HEK293T (cell line): ENCODE results near the gene TTYH2.
"Not testable (repeated sequence)": the region's sequence is repeated elsewhere in the genome, so short reads cannot be mapped to it uniquely, and the experiment has no call there.

Experiments used
- CTCF ChIA-PET: fragments of 350-600 bp; formaldehyde crosslinking; extraction: SDS; loops from one replicate; lab custom pipeline; 2021; ENCODE audit warnings: antibody characterized with exemption, inconsistent platforms; lab: Yijun Ruan, JAX
- POLR2A ChIA-PET: fragments of 350-600 bp; formaldehyde crosslinking; extraction: SDS; loops from one replicate; lab custom pipeline; 2020; ENCODE audit warnings: antibody characterized with exemption, inconsistent platforms; lab: Yijun Ruan, JAX
- DNase-seq: peaks from one replicate; pipeline ENCODE4 v3.0.0; 2012; ENCODE audit warnings: mixed read lengths; ENCODE audit errors: extremely low spot score
- ARNT ChIP-seq: fragments of 450-650 bp; IDR thresholded peaks from 2 replicates; pipeline ENCODE4 v1.6.1; 2017; ENCODE audit warnings: mild to moderate bottlenecking
- BHLHE40 ChIP-seq: fragments of 450-650 bp; IDR thresholded peaks from 2 replicates; pipeline ENCODE4 v1.6.1; 2016; ENCODE audit warnings: mild to moderate bottlenecking, moderate library complexity, borderline replicate concordance
- CTBP1 ChIP-seq: fragments of 450-650 bp; IDR thresholded peaks from 2 replicates; pipeline ENCODE4 v1.6.1; 2016; ENCODE audit warnings: borderline replicate concordance
- ELF4 ChIP-seq: fragments of 450-650 bp; IDR thresholded peaks from 2 replicates; pipeline ENCODE4 v1.6.1; 2017; ENCODE audit warnings: antibody characterized with exemption
- FOXA1 ChIP-seq: fragments of 450-650 bp; IDR thresholded peaks from 2 replicates; pipeline ENCODE4 v1.6.1; 2016; ENCODE audit warnings: mild to moderate bottlenecking
- FOXK2 ChIP-seq: fragments of 450-650 bp; IDR thresholded peaks from 2 replicates; pipeline ENCODE4 v1.6.1; 2016; ENCODE audit warnings: mild to moderate bottlenecking
- FOXM1 ChIP-seq: fragments of 450-650 bp; IDR thresholded peaks from 2 replicates; pipeline ENCODE4 v1.6.1; 2017; ENCODE audit warnings: mild to moderate bottlenecking, borderline replicate concordance
- HDGF ChIP-seq: fragments of 450-650 bp; IDR thresholded peaks from 2 replicates; pipeline ENCODE4 v1.6.1; 2017; ENCODE audit warnings: antibody characterized with exemption, borderline replicate concordance
- L3MBTL2 ChIP-seq: fragments of 450-650 bp; conservative IDR thresholded peaks from 2 replicates; pipeline ENCODE4 v1.6.1; 2016; ENCODE audit warnings: mild to moderate bottlenecking
- LEF1 ChIP-seq: fragments of 450-650 bp; IDR thresholded peaks from 2 replicates; pipeline ENCODE4 v1.6.1; 2017; ENCODE audit warnings: mild to moderate bottlenecking, borderline replicate concordance
- NFRKB ChIP-seq: fragments of 450-650 bp; IDR thresholded peaks from 2 replicates; pipeline ENCODE4 v1.6.1; 2016; ENCODE audit warnings: mild to moderate bottlenecking, moderate library complexity
- SP1 ChIP-seq: fragments of 450-650 bp; IDR thresholded peaks from 2 replicates; pipeline ENCODE4 v1.6.1; 2017
- SUZ12 ChIP-seq: fragments of 450-650 bp; IDR thresholded peaks from 2 replicates; pipeline ENCODE4 v1.6.1; 2016; ENCODE audit warnings: mild to moderate bottlenecking
- TARDBP ChIP-seq: fragments of 450-650 bp; IDR thresholded peaks from 2 replicates; pipeline ENCODE4 v1.6.1; 2016
- ZNF384 ChIP-seq: fragments of 450-650 bp; IDR thresholded peaks from 2 replicates; pipeline ENCODE4 v1.6.1; 2016
- TF ChIP-seq, protein P1 (sequence below): fragments of 450-650 bp; IDR thresholded peaks from 2 replicates; pipeline ENCODE4 v1.6.1; 2016

Gene TTYH2

DNA sequence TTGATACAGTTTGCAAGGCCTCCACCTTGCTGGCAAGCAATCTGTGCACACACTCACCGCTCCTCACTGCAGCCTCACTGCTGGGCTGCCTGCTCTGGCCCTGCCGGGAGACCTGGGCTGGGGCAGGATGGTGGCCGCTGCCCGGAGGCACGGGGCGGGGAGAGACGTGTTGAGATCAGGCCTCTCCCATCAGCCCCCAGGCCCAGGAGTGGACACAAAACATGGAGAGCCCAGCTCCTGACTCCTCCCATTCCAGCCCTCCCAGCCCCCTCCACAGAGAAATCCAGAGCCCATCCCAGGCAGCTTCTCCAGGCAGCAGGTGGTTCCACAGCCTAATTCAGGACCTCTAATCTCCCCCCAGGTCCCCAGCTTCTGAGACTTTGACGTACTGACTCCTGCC lies 33.0 kb upstream of the TTYH2 start:
- ChIA-PET CTCF (interaction anchor here (0.6 to 3.3 kb wide), 3 partner anchors 10 to 90 kb away, joined by 3 to 11 read pairs (median 3); no protein-coding TSS in a partner anchor), POLR2A (no interaction called here)
- DNase-seq: no peak
- no peak for TF ChIP-seq ARNT
- TF ChIP-seq LEF1: no peak
- no peak for TF ChIP-seq ELF4
- TF ChIP-seq BHLHE40: no peak
- TF ChIP-seq HDGF: no peak
- TF ChIP-seq TARDBP: no peak
- no peak for TF ChIP-seq CTBP1
- TF ChIP-seq ZNF384: no peak
- no peak for TF ChIP-seq NFRKB
- TF ChIP-seq FOXK2: no peak
- TF ChIP-seq, protein P1, sequence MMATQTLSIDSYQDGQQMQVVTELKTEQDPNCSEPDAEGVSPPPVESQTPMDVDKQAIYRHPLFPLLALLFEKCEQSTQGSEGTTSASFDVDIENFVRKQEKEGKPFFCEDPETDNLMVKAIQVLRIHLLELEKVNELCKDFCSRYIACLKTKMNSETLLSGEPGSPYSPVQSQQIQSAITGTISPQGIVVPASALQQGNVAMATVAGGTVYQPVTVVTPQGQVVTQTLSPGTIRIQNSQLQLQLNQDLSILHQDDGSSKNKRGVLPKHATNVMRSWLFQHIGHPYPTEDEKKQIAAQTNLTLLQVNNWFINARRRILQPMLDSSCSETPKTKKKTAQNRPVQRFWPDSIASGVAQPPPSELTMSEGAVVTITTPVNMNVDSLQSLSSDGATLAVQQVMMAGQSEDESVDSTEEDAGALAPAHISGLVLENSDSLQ: no peak
- TF ChIP-seq SP1: no peak
- no peak for TF ChIP-seq FOXM1
- no peak for TF ChIP-seq L3MBTL2
- TF ChIP-seq SUZ12: no peak
- no peak for TF ChIP-seq FOXA1

DNA sequence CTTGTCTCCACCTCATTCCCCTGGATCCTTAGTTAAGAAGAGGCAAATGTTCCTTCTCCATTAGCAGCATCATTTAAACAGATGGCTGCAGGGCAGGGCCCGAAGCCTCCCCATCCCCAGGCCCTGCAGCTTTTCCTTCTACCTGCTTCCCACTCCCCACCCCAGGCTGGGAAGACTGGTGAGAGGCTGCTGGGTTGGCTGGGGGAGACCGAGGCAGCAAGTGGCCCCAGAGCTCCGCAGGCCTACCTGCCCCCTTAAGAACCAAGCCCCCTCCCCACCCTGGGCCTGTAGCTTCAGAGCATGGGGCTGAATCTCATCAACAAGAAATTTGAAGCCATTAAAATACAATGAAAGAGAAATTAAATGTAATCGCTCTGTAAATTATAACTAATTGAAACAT lies 32.0 kb upstream of the TTYH2 start:
- DNase-seq: no peak

DNA sequence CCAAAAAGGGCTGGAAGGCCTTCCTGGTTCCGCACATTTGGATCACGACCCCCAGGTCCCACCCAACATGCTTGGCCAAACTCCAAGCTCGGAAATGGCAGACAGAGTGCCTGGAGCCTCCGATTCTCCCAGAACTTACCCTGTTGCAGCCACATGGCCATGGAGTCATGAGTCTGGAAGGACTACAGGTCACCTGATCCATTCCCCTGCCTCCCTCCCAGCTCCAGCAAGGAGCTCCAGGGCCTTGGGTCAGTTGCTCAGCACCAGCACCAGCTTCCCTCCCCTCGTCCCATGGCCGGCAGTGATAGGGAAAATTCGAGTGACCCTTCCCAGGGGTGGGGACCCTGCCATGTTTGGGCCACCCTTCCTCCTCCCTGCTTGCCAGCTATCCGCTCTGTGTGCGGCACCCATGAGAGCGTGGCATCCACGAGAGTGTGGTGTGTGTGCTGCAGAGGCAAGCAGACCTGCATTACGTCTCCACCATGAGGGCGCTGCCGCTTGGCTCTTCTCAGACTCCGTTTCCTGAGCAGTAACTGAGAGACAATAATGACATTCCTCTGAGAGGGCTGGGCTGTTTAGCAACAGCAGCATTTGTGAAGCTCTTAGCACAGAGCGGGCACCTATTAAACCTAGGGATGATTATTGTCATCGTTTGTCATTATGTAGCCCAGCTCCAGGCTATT lies 31.2 kb upstream of the TTYH2 start:
- ChIA-PET CTCF (interaction anchor here (3.3 kb wide), 1 partner anchor 17 kb away, joined by 11 read pairs; no protein-coding TSS in a partner anchor), POLR2A (no interaction called here)
- no peak for DNase-seq
- TF ChIP-seq NFRKB (no peak), ZNF384 (no peak), ARNT (no peak), HDGF (no peak), TARDBP (no peak), LEF1 (no peak)

More for the DNA sequence above, 32.0 kb upstream of the TTYH2 start:
- POLR2A ChIA-PET: no interaction called here
- TF ChIP-seq CTBP1: no peak
- no peak for TF ChIP-seq FOXA1
- no peak for TF ChIP-seq ARNT
- TF ChIP-seq NFRKB: no peak
- CTCF ChIA-PET: interaction anchor here (3.3 kb wide), 1 partner anchor 18 kb away, joined by 11 read pairs; no protein-coding TSS in a partner anchor

DNA sequence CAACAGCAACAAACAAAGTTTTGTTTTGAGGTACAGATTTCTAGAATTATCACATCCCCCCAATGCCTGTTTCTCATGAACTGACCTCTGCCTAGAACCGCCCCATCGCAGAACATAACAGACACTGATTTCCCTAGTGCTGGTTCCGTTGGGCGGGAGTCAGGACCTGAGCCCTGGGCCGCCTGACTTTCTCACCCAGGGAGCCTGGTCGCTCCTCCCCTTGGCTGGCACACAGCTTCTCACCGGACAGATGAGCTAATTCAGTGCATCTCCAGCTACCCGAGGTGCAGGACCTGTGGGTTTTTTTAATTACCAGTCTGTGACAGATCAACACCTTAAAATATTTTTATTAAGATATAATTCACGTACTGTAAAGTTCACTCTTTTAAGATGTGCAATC lies 30.0 kb upstream of the TTYH2 start:
- POLR2A ChIA-PET: no interaction called here
- CTCF ChIA-PET: no interaction called here
- TF ChIP-seq, protein P1: no peak
- no peak for TF ChIP-seq FOXM1
- no peak for TF ChIP-seq FOXA1
- TF ChIP-seq CTBP1: no peak
- no peak for DNase-seq

GRCh38 chr17:74185571-74186185 lies 27.7 kb upstream of the TTYH2 start:
- ChIA-PET CTCF (interaction anchor here (2.6 kb wide), 1 partner anchor 15 kb away, joined by 17 read pairs; no protein-coding TSS in a partner anchor), POLR2A (no interaction called here)
- no peak for TF ChIP-seq ELF4
- DNase-seq: no peak

GRCh38 chr17:74186498-74186897 lies 26.9 kb upstream of the TTYH2 start:
- TF ChIP-seq LEF1: no peak
- no peak for TF ChIP-seq BHLHE40
- POLR2A ChIA-PET: no interaction called here
- no peak for DNase-seq
- CTCF ChIA-PET: interaction anchor here (2.6 kb wide), 1 partner anchor 14 kb away, joined by 17 read pairs; no protein-coding TSS in a partner anchor

DNA sequence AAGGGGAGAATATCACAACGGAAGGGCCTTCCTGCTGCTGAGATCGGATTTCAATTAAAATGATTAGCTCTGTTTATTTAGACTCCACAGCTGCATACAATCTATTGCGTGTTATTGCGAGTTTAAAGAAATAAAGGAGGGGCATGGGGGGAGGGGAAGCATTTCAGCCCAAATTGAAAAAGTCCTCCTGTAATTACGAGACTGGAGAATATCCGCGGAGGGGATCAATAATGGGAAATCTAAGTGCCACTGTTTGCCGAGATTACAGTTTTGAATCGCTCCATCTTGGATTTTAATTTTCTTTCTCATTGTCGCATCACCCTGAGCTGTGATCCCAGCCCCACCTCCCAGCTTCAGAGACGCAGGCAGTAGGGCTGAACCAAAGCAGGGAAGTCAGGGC lies 25.6 kb upstream of the TTYH2 start:
- ChIA-PET CTCF (interaction anchor here (2.6 kb wide), 1 partner anchor 13 kb away, joined by 17 read pairs; no protein-coding TSS in a partner anchor), POLR2A (no interaction called here)
- no peak for DNase-seq
- TF ChIP-seq TARDBP (no peak), NFRKB (no peak), LEF1 (no peak), FOXM1 (no peak), ZNF384 (no peak), FOXK2 (no peak), ARNT (no peak), FOXA1 (no peak), L3MBTL2 (no peak), CTBP1 (no peak), SP1 (no peak), HDGF (no peak), BHLHE40 (no peak), SUZ12 (no peak), ELF4 (no peak)
- TF ChIP-seq, protein P1: no peak

- CTCF ChIA-PET: interaction anchor here (3.8 kb wide), 1 partner anchor 11 kb away, joined by 29 read pairs; no protein-coding TSS in a partner anchor
- POLR2A ChIA-PET, DNase-seq: not testable (repeated sequence)
Observed at GRCh38 chr17:74188687-74189086, 24.7 kb upstream of the TTYH2 start.
